GM21515 (cell line): ENCODE measurements around the gene FAM83F.

Source experiments
- ATAC-seq: cut with Tn5 transposase; IDR thresholded peaks from one replicate; pipeline ENCODE4 v1.9.1; 2021; ENCODE audit not compliant: unreplicated experiment

The FAM83F gene

GRCh38 chr22:40056154-40056553, 61.4 kb downstream of the FAM83F start:
- ATAC-seq, result no peak

DNA sequence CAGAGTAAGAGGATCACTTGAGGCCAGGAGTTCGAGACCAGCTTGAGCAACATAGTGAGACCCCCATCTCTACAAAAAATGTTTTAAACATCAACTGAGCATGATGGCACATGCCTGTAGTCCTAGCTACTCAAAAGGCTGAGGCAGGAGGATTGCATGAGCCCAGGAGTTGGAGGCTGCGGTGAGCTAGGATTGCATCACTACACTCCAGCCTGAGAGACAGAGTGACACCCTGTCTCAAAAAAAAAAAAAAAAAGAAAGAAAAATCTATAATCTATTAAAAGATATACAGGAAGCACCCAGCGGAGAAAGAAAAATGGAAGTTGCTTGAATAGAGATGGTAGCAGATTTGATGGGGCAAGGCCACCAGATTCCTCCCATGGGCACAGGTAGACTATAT, 61.8 kb downstream of the FAM83F start:
- no peak for ATAC-seq

- no peak for ATAC-seq
Measured at GRCh38 chr22:40057652-40058051, 62.9 kb downstream of the FAM83F start.

DNA sequence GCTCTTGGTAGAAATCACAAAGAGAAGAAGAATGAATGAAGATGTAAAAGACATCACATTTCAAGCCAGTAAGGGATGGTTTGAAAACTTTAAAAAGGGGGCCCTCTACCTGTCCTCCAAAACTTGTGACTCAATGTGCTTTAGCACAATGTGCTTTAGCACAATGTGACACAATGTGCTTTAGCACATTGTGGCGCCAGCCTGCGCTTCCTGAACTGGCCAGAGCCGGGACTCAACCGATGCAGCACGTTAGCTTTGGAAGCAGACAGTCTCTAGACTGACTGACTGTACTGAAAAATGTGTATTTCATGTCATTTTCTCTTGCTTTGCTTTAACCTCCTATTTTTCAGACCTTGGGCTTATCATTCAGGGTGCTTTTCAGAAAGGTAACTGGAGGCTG, 63.5 kb downstream of the FAM83F start:
- no peak for ATAC-seq

DNA sequence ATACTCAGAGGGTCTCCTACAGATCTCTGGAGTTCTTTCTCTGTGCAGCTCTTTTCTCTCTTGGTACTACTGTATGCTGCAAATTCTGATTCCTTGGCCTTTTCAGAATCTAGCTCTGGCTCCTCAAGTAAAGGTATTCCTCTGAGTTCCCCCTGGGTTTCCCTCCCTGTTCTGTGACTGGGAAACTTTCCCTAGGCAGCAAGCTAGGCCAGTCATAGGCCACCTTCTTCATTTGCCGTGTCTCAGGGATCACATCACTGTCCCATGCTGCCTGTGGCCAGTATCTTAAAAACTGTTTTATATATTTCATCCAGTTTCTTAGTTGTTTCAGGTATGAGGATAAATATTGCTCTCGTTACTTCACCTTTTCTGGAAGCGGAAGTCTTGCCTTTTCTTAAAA, 71.2 kb downstream of the FAM83F start:
- no peak for ATAC-seq

DNA sequence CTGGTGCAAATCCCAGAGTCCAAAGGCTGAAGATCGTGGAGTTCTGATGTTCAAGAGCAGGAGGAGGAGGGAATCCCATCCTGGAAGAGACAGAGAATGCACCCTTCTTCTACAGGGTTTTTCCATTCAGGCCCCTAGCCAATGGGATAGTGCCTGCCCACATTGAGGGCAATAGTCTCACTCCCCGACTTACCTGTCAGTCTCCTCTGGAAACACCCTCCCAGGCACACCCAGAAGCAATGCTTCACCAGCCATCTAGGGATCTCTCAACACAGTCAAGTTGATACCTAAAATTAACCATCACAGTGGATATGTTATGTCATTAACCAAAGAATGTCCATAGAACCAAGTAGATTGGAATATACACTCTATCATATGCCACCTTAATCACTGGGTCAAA, 72.9 kb downstream of the FAM83F start:
- ATAC-seq, result no peak

DNA sequence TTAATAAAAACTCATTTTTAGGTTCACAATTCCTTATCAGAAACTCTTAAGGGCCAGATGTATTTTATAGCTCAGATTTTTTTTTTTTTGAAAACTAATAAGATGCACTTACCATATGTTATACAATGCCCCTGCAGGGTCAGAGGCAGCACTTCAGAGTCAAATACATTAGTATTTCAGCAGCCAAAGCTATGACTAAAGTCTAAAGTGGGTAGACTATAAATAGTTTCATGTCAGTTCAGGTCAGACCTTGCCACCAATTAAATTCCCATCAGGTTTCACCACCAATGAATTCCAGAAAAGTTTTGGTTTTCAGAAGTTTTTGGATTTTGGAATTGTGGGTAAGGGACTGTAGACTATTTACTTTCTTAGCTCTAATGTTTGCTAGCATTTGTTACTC, 75.9 kb downstream of the FAM83F start:
- no peak for ATAC-seq

- no peak for ATAC-seq
Measured at GRCh38 chr22:40071720-40072119, 77.0 kb downstream of the FAM83F start.

GRCh38 chr22:40076702-40077645, 82.2 kb downstream of the FAM83F start:
- ATAC-seq, result no peak

DNA sequence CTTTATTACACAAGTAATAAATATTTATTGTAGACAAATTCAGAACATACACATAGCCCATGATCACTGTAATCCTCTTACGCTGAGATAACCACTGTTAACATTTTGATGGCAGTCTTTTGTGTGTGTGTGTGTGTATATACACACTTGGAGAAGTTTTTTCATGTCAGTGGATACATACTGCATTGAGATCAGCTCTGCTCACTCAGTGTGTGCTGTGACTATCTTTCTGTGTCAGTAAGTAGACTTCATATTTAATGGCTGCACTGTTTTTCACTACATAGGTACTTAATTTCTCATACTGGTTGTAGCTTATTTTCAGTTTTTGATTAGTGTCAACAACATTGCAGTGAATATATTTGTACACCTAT, 82.9 kb downstream of the FAM83F start:
- ATAC-seq, result no peak

- ATAC-seq, result no peak
Measured at GRCh38 chr22:40081662-40082061, 86.9 kb downstream of the FAM83F start.

GRCh38 chr22:40082184-40082583, 87.4 kb downstream of the FAM83F start:
- no peak for ATAC-seq

DNA sequence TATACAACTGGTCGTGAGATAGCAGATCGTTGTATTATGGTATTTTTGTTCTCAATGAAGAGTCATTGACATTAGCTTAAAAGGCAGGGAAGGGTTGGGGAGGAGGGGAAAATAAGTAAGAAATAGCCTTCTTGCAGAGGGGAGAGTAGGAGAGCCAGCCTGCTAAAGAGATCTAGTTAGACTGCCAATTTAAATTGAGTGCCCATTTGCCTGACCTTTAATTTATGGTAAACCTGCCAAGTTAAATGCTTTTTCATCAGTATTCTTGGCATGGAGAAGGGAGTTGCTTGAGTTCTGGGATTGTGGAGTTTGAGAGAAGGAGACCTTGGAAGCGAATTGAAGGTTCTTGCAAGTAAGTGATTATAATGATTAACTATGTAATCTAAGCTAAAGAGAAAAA, 89.0 kb downstream of the FAM83F start:
- ATAC-seq, result no peak

- ATAC-seq, result no peak
Measured at GRCh38 chr22:40084246-40084645, 89.5 kb downstream of the FAM83F start.

- ATAC-seq, result no peak
Measured at GRCh38 chr22:40088818-40089217, 94.1 kb downstream of the FAM83F start.
